Activated CD4-positive, alpha-beta memory T cell treated with anti-CD3 and anti-CD28 coated beads for 36 hours (primary cell): ENCODE results near the gene PDHB. TPM values are rescaled to one million over a fixed set of nuclear protein-coding genes. Genes with fewer than 3 reads are reported as not detected.

ENCODE experiments used
- CTCF ChIA-PET: fragments of 350-600 bp; sonication (Branson Sonifier 250); formaldehyde crosslinking; loops from one replicate; lab custom pipeline; 2021; ENCODE audit warnings: antibody characterized with exemption, inconsistent platforms; lab: Charles Lee
- POLR2A ChIA-PET: fragments of 350-600 bp; sonication (Branson Sonifier 250); formaldehyde crosslinking; loops from one replicate; lab custom pipeline; 2021; ENCODE audit warnings: antibody characterized with exemption; lab: Charles Lee
- DNase-seq: peaks from one replicate; pipeline ENCODE4 v3.0.0-alpha.2; 2020
- H3K27ac Mint-ChIP-seq: one replicate; pipeline ENCODE4 v1.8.0; 2021; ENCODE audit warnings: mixed read lengths
- H3K27me3 Mint-ChIP-seq: one replicate; pipeline ENCODE4 v1.8.0; 2021; ENCODE audit warnings: mixed read lengths
- H3K36me3 Mint-ChIP-seq: one replicate; pipeline ENCODE4 v1.8.0; 2021; ENCODE audit warnings: mixed read lengths
- H3K4me1 Mint-ChIP-seq: one replicate; pipeline ENCODE4 v1.8.0; 2021; ENCODE audit warnings: low read depth, mixed read lengths
- H3K4me3 Mint-ChIP-seq: one replicate; pipeline ENCODE4 v1.8.0; 2021; ENCODE audit warnings: mild to moderate bottlenecking, mixed read lengths
- H3K9me3 Mint-ChIP-seq: one replicate; pipeline ENCODE4 v1.8.0; 2021; ENCODE audit warnings: mixed read lengths
- intact Hi-C: fragments of 100-400 bp; cut with micrococcal nuclease; formaldehyde crosslinking; loops from one replicate; pipeline ENCODE4 v1.15.1; 2023
- total RNA-seq, 2 experiments: library from RNA; stranded (reverse); gene quantifications; one replicate each; pipeline ENCODE4 v1.2.3, GENCODE V29; 2021

PDHB gene
- total RNA-seq, 2 experiments from 2014 or later, result 55.6 to 56.3 TPM

DNA sequence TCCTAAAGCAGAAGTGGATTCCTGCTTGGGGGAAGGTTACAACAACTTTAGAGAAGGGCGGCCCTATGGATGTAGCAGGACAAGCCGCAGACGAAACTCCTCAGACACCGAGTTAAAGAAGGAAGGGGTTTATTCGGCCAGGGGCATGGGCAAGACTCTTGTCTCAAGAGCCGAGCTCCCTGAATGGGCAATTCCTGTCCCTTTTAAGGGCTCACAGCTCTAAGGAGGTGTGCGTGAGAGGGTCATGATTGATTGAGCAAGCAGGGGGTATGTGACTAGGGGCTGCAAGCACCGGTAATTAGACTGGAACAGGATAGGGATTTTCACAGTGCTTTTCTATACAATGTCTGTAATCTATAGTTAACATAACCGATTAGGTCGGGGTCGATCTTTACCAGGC lies 879 bp upstream of the PDHB start:
- H3K36me3 Mint-ChIP-seq, result peaks cover 11% of the 10 kb centered on the region
- no peaks in the 10 kb centered on the region for H3K9me3 Mint-ChIP-seq
- ChIA-PET CTCF (interaction anchor here (1.5 to 3.2 kb wide), 4 partner anchors 19 to 98 kb away, joined by 6 to 21 read pairs (median 10); partner anchors contain the start of gene KCTD6), POLR2A (interaction anchor here (0.6 to 2.8 kb wide), 2 partner anchors 12 to 128 kb away, joined by 3 to 10 read pairs; partner anchors contain the start of genes HTD2 and RPP14)
- peaks cover 24% of the 10 kb centered on the region for H3K4me1 Mint-ChIP-seq
- H3K4me3 Mint-ChIP-seq, result no peak overlapping the region
- no peak for DNase-seq
- H3K27me3 Mint-ChIP-seq, result no peaks in the 10 kb centered on the region
- no peak overlapping the region for H3K27ac Mint-ChIP-seq
- intact Hi-C loops, result loop anchor here (5.0 kb wide), 1 partner anchor 677 kb away; the partner anchor contains the start of gene SLMAP

DNA sequence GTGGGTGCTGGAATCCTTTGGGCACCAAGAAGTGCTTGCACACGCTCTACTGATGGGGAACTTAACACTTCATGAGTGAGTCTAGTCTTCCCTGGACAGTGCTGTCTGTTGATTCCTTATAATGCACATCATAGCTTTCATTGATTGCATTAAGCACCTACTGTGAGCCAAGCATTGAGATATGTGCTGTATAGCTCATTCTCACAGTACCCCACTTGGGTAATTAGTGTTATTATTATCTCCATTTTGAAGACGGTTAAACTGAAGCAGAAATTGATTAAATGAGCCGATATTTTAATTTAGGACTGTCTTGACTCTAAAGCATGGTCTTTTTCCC lies 504 bp upstream of the PDHB start:
- peak overlapping the region; percentile 92 for H3K4me3 Mint-ChIP-seq
- peaks cover 24% of the 10 kb centered on the region for H3K4me1 Mint-ChIP-seq
- H3K9me3 Mint-ChIP-seq, result no peaks in the 10 kb centered on the region
- ChIA-PET CTCF (interaction anchor here (1.1 to 3.2 kb wide), 5 partner anchors 19 to 113 kb away, joined by 4 to 21 read pairs (median 8); partner anchors contain the start of gene KCTD6), POLR2A (interaction anchor here (0.6 to 2.8 kb wide), 2 partner anchors 11 to 128 kb away, joined by 3 to 10 read pairs; partner anchors contain the start of genes HTD2 and RPP14)
- no peaks in the 10 kb centered on the region for H3K27me3 Mint-ChIP-seq
- no peak for DNase-seq
- intact Hi-C loops, result loop anchor here (5.0 kb wide), 1 partner anchor 677 kb away; the partner anchor contains the start of gene SLMAP
- H3K36me3 Mint-ChIP-seq, result peaks cover 15% of the 10 kb centered on the region
- H3K27ac Mint-ChIP-seq, result no peak overlapping the region

DNA sequence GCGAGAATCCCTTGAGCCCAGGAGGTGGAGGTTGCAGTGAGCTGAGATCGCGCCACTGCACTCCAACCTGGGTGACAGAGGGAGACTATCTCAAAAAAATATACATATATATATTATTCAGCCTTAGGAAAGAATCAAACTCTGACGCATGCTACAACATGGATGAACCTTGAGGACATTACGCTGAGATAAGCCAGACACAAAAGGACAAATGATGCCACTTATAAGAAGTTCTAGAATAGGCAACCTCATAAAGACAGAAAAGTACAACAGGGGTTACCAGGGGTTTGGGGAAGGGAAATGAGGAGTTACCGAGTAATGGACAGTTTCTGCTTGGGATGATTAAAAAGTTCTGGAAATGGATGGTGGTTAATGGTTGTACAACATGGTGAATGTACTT lies 727 bp downstream of the PDHB start:
- Mint-ChIP-seq H3K27ac (peak overlapping the region; percentile 91), H3K36me3 (peaks cover 26% of the 10 kb centered on the region), H3K4me1 (peaks cover 24% of the 10 kb centered on the region), H3K4me3 (peak overlapping the region; percentile 92), H3K9me3 (no peaks in the 10 kb centered on the region), H3K27me3 (no peaks in the 10 kb centered on the region)
- POLR2A ChIA-PET, result interaction anchor here (0.9 to 2.8 kb wide), 2 partner anchors 108 to 126 kb away, joined by 3 to 10 read pairs; partner anchors contain the start of genes HTD2 and RPP14
- no peak for DNase-seq
- CTCF ChIA-PET, result interaction anchor here (0.7 to 3.2 kb wide), 9 partner anchors 18 to 197 kb away, joined by 3 to 21 read pairs (median 4); partner anchors contain the start of genes HTD2 and RPP14
- intact Hi-C loops, result loop anchor here (1.0 to 5.0 kb wide), 7 partner anchors 30 to 676 kb away; partner anchors contain the start of genes PXK and SLMAP

DNA sequence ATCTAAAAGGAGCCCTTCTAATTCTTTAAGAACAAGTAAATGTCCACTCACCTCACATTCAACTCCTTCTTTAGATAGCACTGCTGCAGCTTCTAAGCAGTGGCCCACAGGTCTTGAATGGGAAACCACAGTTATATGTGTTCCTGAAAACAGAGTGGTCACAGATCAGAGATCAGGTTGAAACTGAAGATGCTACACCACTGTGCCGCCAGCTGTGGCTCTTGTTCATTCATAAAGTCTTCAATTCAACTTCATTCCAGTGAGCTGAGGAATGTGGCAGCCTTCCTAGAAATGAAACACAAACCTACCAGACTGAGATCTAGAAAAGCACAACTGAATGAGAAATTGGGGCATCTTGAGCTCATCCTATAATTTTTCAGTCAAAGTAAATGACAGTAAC lies 4.0 kb downstream of the PDHB start:
- Mint-ChIP-seq H3K4me1 (peaks cover 24% of the 10 kb centered on the region), H3K27me3 (no peaks in the 10 kb centered on the region), H3K4me3 (no peak overlapping the region), H3K9me3 (no peaks in the 10 kb centered on the region), H3K27ac (no peak overlapping the region), H3K36me3 (peaks cover 30% of the 10 kb centered on the region)
- peak; percentile 21 for DNase-seq
- intact Hi-C loops, result loop anchor here (5.0 kb wide), 1 partner anchor 672 kb away; the partner anchor contains the start of gene SLMAP
- CTCF ChIA-PET, result interaction anchor here (0.9 to 3.3 kb wide), 5 partner anchors 9 to 252 kb away, joined by 3 to 21 read pairs (median 3); partner anchors contain the start of genes HTD2 and RPP14
- POLR2A ChIA-PET, result interaction anchor here (1.3 kb wide), 1 partner anchor 123 kb away, joined by 3 read pairs; the partner anchor contains the start of genes HTD2 and RPP14

DNA sequence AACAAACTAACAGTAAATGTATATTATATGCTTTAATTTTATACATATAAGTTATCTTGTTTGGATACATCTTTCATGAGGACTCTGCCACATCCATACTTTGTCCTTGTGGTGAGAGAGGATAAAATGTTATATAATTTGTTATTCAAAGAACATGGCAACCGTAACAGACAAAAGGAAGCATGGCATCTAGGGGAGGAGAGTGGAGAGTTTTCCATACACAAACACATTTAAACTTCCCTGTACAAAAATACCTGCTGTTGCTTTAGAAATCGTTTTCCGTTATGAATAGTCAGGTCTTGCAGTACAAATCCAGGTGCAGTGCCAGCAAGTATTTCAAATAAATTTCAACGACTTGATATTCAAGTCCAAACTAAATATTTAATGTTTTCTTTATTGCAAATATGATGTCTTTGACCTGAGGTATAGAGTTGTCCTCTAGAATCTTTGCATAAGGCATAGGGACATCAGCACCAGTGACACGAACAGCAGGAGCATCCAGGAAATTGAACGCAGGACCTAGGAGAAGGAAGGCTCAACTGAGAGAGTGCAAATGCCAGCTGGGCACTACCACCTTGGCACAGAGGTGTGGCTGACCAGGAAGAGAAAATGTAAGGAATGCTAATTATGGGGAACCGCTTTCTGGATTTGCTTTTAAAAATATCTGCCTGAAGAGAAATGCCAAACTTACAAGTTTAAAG lies 5.8 kb downstream of the PDHB start:
- POLR2A ChIA-PET, result no interaction called here
- CTCF ChIA-PET, result interaction anchor here (1.3 to 3.3 kb wide), 2 partner anchors 105 to 120 kb away, joined by 4 to 21 read pairs; partner anchors contain the start of genes HTD2 and RPP14
- Mint-ChIP-seq H3K4me3 (no peak overlapping the region), H3K9me3 (no peaks in the 10 kb centered on the region), H3K36me3 (peaks cover 36% of the 10 kb centered on the region), H3K27me3 (no peaks in the 10 kb centered on the region), H3K27ac (no peak overlapping the region), H3K4me1 (peaks cover 10% of the 10 kb centered on the region)
- intact Hi-C loops, result no loop called here
- no peak for DNase-seq

DNA sequence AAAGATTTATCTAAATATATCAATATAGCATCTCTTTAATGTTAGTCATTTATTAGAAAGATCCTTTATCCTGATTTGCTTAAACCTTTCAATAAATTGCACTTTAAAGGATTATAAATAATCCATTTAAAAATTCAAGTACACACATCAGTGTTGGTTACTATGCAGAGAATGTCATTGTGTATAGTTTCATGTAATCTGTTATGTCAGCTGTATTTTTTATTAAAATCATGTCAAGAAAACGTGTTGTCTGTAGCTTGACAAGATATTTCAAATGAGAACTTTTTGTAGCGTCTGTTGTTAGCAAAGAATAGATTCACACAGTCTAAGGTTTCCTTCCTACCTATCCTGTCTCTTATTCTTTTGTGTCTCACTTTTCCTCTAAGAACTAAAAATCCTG lies 7.8 kb downstream of the PDHB start:
- H3K4me3 Mint-ChIP-seq, result no peak overlapping the region
- no peaks in the 10 kb centered on the region for H3K27me3 Mint-ChIP-seq
- DNase-seq, result no peak
- intact Hi-C loops, result no loop called here
- ChIA-PET CTCF (interaction anchor here (0.6 to 1.7 kb wide), 5 partner anchors 11 to 119 kb away, joined by 3 to 6 read pairs (median 3); partner anchors contain the start of genes HTD2 and RPP14), POLR2A (no interaction called here)
- no peaks in the 10 kb centered on the region for H3K9me3 Mint-ChIP-seq
- H3K4me1 Mint-ChIP-seq, result peaks cover under 1% of the 10 kb centered on the region
- H3K36me3 Mint-ChIP-seq, result peaks cover 35% of the 10 kb centered on the region
- no peak overlapping the region for H3K27ac Mint-ChIP-seq

DNA sequence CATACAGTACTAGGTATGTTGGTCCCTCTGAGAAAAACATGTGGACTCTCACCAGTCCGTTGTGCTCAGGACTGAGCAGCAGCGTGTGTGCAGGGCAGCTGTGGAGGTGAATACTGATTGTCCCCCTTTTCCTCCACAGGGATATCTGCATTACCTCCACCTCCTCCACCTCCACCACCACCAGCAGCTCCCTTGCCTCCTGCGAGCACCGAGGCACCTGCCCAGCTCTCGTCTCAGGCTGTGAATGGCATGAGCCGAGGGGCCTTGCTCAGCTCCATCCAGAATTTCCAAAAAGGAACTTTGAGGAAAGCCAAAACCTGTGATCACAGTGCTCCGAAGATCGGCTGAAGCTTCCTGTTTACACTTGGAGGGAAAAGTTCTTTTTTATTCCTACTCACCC lies 9.0 kb downstream of the PDHB start:
- intact Hi-C loops, result no loop called here
- H3K27me3 Mint-ChIP-seq, result no peaks in the 10 kb centered on the region
- POLR2A ChIA-PET, result no interaction called here
- H3K36me3 Mint-ChIP-seq, result peaks cover 36% of the 10 kb centered on the region
- peaks cover 10% of the 10 kb centered on the region for H3K4me1 Mint-ChIP-seq
- CTCF ChIA-PET, result interaction anchor here (0.6 to 1.7 kb wide), 4 partner anchors 9 to 205 kb away, joined by 3 to 7 read pairs (median 4); partner anchors contain the start of genes HTD2 and RPP14
- no peak overlapping the region for H3K27ac Mint-ChIP-seq
- DNase-seq, result no peak
- no peak overlapping the region for H3K4me3 Mint-ChIP-seq
- H3K9me3 Mint-ChIP-seq, result no peaks in the 10 kb centered on the region

DNA sequence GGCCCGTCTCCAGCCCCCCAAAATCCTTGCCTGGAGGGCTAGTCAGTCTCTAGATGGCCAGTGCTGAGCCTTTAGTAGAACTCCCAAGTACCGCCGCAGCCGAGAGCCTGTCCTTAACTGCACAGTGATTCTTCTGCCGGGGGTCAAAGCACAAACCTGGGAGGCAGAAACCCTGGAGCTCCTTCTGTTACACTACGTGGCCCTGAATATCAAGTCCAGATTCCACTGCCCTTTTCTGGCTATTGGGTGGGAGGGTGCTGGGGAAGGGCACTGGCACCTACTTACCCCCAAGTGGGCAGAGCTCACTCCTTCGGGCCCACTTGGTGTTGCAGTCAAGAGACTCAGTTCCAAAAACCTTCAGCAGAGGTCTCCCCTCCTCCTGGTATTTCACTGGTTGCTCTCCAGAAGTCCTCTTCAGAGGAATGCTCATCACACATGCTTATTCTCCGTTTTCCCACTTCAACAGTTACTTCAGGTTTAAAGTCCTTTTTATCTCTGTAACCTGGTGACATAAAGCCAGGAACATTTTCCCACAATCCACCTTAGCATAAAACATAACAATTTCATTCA lies 10.8 kb downstream of the PDHB start:
- peaks cover 10% of the 10 kb centered on the region for H3K4me1 Mint-ChIP-seq
- H3K4me3 Mint-ChIP-seq, result no peak overlapping the region
- DNase-seq, result no peak
- no peak overlapping the region for H3K27ac Mint-ChIP-seq
- H3K9me3 Mint-ChIP-seq, result no peaks in the 10 kb centered on the region
- POLR2A ChIA-PET, result interaction anchor here (0.6 kb wide), 1 partner anchor 12 kb away, joined by 3 read pairs; no protein-coding TSS in a partner anchor
- H3K27me3 Mint-ChIP-seq, result no peaks in the 10 kb centered on the region
- H3K36me3 Mint-ChIP-seq, result peaks cover 19% of the 10 kb centered on the region
- intact Hi-C loops, result no loop called here
- CTCF ChIA-PET, result interaction anchor here (0.6 kb wide), 1 partner anchor 110 kb away, joined by 3 read pairs; no protein-coding TSS in a partner anchor

DNA sequence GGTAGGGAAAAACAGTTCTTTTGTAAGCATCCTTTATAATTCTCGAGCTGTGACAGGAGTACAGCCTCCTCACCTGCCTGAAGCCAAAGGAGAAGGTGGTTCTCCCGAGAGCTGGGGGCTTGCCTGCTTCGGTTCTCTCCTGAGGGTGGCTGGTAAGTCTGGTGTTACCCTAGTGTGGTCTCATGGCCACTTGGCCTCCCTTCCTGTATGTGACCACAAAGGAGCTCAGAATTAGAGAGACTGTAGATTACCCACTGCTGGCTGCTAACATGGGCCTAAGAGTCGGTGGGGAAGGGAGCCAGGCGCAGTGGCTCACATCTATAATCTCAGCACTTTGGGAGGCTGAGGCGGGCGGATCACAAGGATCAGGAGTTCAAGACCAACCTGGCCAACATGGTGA lies 12.6 kb downstream of the PDHB start:
- intact Hi-C loops, result no loop called here
- ChIA-PET POLR2A (interaction anchor here (0.6 kb wide), 1 partner anchor 97 kb away, joined by 3 read pairs; no protein-coding TSS in a partner anchor), CTCF (interaction anchor here (0.9 to 2.2 kb wide), 3 partner anchors 73 to 221 kb away, joined by 3 to 7 read pairs (median 4); partner anchors contain the start of genes HTD2 and RPP14)
- H3K36me3 Mint-ChIP-seq, result peaks cover 15% of the 10 kb centered on the region
- peaks cover 10% of the 10 kb centered on the region for H3K4me1 Mint-ChIP-seq
- no peaks in the 10 kb centered on the region for H3K9me3 Mint-ChIP-seq
- H3K27me3 Mint-ChIP-seq, result no peaks in the 10 kb centered on the region
- no peak overlapping the region for H3K4me3 Mint-ChIP-seq
- H3K27ac Mint-ChIP-seq, result no peak overlapping the region
- no peak for DNase-seq

DNA sequence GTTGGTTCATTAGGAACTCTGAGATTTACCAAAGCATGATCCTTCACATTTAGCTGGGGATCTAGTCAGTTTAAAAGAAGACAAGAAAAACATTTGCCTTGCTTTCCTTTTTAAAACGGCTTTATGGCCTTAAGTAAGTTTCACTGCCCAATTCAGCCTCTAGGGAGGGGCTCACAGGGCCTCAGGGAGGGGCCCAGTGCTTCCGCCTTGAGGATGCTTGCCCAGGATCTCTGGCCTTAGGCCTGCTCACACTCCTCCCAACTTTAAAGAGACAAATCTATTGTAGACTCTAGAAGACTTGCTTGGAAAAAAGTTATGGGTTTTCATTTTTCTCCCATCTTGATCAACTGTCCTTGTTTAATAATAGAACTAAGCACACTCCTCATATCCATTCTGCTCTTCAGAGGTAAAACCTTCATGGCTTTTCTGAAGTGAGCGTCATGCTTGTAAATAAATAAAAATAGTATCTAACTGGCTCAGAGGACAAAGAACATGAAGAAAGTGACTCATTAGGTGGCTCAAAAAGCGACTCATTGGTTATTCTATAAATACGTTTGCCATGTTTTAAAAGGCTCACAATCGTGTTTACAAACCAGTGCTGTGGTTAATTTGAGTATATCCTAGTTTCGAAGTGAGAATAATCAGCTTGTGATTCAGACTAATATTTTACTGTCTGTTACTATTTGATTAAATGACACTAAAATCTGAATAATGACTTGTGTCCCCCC lies 13.7 kb downstream of the PDHB start:
- ChIA-PET POLR2A (no interaction called here), CTCF (interaction anchor here (0.9 to 2.2 kb wide), 3 partner anchors 9 to 114 kb away, joined by 3 to 7 read pairs (median 4); partner anchors contain the start of genes HTD2 and RPP14)
- no peaks in the 10 kb centered on the region for H3K27me3 Mint-ChIP-seq
- no peak for DNase-seq
- no peak overlapping the region for H3K4me3 Mint-ChIP-seq
- H3K9me3 Mint-ChIP-seq, result no peaks in the 10 kb centered on the region
- H3K27ac Mint-ChIP-seq, result peak overlapping the region; percentile 29
- H3K36me3 Mint-ChIP-seq, result peaks cover 15% of the 10 kb centered on the region
- peaks cover 10% of the 10 kb centered on the region for H3K4me1 Mint-ChIP-seq
- intact Hi-C loops, result loop anchor here (10.0 kb wide), 1 partner anchor 235 kb away; no protein-coding TSS in a partner anchor

DNA sequence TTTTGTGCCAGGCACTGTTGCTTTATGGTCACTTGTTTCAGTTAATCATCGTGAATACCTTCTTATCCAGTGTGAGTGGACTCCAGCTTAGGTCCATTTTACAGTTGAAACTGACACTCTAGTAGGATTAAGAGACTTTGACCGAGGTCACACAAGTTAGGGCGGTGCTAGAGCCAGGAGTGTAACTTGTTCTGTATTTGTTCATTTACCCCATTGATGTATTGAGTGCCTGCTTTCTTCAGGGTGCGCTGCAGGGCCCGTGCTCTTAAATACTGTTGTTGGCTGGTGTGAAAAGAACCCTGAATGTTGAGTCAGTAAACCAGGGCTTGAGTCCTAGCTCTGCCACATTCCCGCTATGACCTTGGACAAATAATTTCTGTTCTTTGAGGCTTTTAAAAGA lies 15.4 kb downstream of the PDHB start:
- ChIA-PET POLR2A (no interaction called here), CTCF (interaction anchor here (1.0 to 4.8 kb wide), 2 partner anchors 45 to 99 kb away, joined by 4 to 51 read pairs; no protein-coding TSS in a partner anchor)
- intact Hi-C loops, result loop anchor here (10.0 kb wide), 1 partner anchor 233 kb away; no protein-coding TSS in a partner anchor
- H3K27me3 Mint-ChIP-seq, result no peaks in the 10 kb centered on the region
- no peak for DNase-seq
- peaks cover 14% of the 10 kb centered on the region for H3K4me1 Mint-ChIP-seq
- no peak overlapping the region for H3K4me3 Mint-ChIP-seq
- H3K9me3 Mint-ChIP-seq, result no peaks in the 10 kb centered on the region
- H3K27ac Mint-ChIP-seq, result no peak overlapping the region
- H3K36me3 Mint-ChIP-seq, result peaks cover 11% of the 10 kb centered on the region
